Measurements from ENCODE around the gene TBC1D21.

DNA sequence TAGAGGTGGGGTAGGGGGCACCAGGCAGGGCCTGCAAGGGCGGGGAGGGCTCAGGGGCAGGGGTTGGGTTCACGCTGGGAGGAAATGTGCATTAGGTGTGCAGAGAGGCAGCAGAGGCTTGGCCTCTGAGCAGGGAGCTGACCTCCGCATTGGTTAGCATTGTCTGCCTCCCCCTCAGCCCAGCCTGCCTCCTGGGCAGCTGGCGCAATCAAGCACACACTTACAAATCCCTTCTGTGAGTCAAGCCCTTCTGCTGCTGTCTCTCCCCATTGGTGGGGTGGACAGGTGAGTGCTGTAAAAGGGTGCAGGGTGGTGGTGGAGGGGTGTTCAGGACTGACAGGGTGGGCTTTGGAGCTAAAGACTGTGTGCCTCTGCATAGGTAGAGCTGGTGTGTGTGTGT is 62.2 kb downstream of the TBC1D21 start:
- no peak for TF ChIP-seq EZH2 (IDR thresholded peaks at IDR 0.05; ENCODE audit: borderline replicate concordance, low read length)
- TF ChIP-seq, protein P1, sequence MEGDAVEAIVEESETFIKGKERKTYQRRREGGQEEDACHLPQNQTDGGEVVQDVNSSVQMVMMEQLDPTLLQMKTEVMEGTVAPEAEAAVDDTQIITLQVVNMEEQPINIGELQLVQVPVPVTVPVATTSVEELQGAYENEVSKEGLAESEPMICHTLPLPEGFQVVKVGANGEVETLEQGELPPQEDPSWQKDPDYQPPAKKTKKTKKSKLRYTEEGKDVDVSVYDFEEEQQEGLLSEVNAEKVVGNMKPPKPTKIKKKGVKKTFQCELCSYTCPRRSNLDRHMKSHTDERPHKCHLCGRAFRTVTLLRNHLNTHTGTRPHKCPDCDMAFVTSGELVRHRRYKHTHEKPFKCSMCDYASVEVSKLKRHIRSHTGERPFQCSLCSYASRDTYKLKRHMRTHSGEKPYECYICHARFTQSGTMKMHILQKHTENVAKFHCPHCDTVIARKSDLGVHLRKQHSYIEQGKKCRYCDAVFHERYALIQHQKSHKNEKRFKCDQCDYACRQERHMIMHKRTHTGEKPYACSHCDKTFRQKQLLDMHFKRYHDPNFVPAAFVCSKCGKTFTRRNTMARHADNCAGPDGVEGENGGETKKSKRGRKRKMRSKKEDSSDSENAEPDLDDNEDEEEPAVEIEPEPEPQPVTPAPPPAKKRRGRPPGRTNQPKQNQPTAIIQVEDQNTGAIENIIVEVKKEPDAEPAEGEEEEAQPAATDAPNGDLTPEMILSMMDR (IDR thresholded peaks at IDR 0.05; ENCODE audit: low read length), result no peak

Measured in OCI-LY1 (cell line).